AG09309 (cell line): ENCODE measurements around the gene MMP21.

ENCODE experiments used
- DNase-seq: peaks from one replicate; pipeline ENCODE4 v3.0.0-alpha.2; 2010; ENCODE audit warnings: low read depth
- H3K4me3 ChIP-seq: 2 replicates; pipeline ENCODE4 v1.5.1; 2011; ENCODE audit warnings: mild to moderate bottlenecking, low read depth, low read length, moderate library complexity; ENCODE audit not compliant: control insufficient read depth
- CTCF ChIP-seq: IDR thresholded peaks from 2 replicates; pipeline ENCODE4 v1.5.1; 2011; ENCODE audit warnings: mild to moderate bottlenecking, low read depth, low read length, inconsistent platforms; ENCODE audit not compliant: insufficient read depth, control insufficient read depth; ENCODE audit errors: missing control alignments

Gene MMP21

GRCh38 chr10:125734148-125734547, 41.5 kb downstream of the MMP21 start:
- TF ChIP-seq CTCF, result no peak
- DNase-seq, result no peak
- no peak overlapping the region for H3K4me3 ChIP-seq

- no peak for DNase-seq
- TF ChIP-seq CTCF, result no peak
- no peak overlapping the region for H3K4me3 ChIP-seq
Measured at GRCh38 chr10:125727436-125727835, 48.2 kb downstream of the MMP21 start.

- no peak for TF ChIP-seq CTCF
- H3K4me3 ChIP-seq, result no peak overlapping the region
- DNase-seq, result no peak
Measured at GRCh38 chr10:125726914-125727313, 48.7 kb downstream of the MMP21 start.

GRCh38 chr10:125722811-125723210, 52.8 kb downstream of the MMP21 start:
- no peak for TF ChIP-seq CTCF
- H3K4me3 ChIP-seq, result no peak overlapping the region
- no peak for DNase-seq

- DNase-seq, result no peak
- H3K4me3 ChIP-seq, result no peak overlapping the region
- TF ChIP-seq CTCF, result no peak
Measured at GRCh38 chr10:125721035-125721434, 54.6 kb downstream of the MMP21 start.

- no peak for DNase-seq
- TF ChIP-seq CTCF, result no peak
- H3K4me3 ChIP-seq, result peak overlapping the region; percentile 97
Measured at GRCh38 chr10:125720002-125720382, 55.6 kb downstream of the MMP21 start.
